GM18861 (cell line): ENCODE results near the gene CCDC78.
A peak's percentile ranks its signal among the peaks of the same experiment; 100 is the strongest.

Source experiments
- ATAC-seq: cut with Tn5 transposase; IDR thresholded peaks from one replicate; pipeline ENCODE4 v1.9.1; 2021; ENCODE audit not compliant: unreplicated experiment

Gene CCDC78

DNA sequence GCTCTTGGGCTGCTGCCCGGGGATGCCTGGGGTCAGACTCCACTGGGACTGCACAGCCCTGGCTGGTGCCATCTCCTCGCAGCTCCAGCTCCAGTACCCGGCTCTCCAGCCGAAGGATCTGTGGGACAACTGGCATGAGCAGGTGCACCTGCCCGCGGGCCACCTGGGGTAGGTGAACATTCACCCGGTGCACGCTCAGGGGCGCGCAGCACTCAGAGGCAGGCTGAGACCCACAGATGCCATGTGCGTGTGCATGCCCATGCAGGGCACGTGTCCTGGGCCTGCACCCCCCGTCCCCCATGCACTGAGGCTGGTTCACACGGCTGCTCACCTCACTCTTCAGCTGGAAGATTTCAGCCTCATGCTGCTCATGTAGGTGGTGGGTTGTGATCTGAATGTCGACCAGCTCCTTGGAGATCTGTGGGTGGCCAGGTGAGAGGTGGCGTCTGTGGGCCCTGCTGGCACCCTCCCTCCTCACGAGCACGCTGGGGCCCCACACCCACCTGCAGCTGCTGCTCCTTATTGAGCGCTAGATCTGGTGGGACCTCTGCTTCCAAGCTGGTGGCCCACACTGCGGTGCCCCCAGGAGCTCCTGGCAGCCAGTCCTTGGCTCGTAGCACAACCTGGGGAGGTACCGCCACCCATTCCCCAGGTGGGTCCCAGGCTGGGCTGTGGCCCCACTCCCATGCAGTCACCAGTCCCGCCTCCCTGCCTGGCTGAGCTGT, 618 bp downstream of the CCDC78 start:
- no peak for ATAC-seq

DNA sequence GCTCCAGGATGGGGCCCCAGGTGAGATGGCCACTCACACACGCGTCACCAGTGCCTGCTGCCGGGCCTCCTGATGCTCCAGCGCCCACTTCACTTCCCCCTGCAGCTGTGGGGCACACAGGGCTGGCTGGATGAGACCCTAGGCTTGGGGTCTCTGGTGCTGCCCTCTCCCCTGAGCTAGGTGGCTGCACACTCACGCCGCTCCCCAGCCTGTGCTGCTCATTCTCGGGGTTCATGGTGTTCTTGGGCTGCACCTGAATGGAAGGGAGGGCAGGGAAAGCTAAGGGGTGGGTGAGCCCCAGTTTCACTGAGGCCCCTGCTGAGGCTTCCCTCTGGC, 1.2 kb downstream of the CCDC78 start:
- no peak for ATAC-seq

DNA sequence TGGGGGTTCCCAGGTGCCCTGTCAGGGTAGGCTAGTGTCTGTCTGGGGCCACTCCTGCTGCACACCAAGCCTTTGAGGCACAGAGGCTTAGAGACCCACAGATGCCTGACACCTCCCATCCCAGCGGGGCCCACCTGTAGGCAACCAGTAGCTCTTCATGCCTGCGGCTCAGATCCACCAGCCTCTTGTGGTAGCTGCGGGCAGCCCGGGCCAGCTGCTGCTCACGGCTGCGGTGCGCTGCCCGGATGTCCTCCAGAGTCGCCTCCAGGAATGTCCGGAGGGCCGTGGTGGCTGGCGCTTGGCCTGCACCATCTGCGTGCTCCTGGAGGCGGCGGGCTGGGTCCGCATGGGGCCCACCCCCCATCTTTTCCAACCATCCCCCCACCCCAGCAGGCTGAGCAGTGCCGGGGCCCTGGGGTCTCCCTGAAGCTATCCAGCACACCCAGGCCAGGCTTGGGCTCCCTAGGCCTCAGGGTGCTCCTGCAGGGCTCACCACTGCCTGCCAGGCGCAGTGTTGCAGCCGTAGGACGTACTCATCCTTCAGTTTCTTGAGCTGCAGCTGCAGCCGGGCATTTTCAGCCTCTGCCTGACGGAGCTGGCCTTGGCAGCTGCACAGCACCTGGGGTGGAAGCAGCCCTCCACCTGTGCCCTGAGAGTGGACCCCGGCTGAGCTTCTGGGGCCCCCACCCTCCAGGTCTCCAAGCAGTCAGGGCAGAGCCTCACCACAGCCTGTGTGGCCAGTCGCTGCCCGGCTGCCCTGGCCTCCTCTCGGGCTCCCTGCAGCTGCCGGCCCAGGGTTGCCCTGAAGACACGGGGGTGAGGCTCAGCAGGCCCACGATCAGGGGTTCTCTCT, 1.8 kb downstream of the CCDC78 start:
- no peak for ATAC-seq

DNA sequence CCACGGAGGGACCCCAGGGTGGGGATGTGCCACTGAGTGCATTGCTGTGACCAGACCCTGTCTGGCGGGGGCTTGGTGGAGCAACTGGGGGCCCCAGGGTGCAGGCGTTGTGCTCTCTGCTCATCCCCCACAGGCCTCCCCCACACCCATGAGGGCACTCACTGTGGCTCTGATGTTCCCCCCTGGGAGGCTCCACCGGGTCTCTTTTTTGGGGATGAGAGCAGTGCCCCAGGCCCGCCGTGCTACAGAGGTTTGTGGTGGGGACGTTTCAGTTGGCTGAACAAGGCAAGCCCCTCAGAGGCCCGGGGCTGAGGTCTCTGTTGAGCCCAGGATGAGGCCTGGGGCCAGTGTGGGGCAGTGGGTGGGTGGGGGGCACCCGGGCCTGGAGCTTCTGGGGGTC, 2.5 kb downstream of the CCDC78 start:
- ATAC-seq, result no peak

DNA sequence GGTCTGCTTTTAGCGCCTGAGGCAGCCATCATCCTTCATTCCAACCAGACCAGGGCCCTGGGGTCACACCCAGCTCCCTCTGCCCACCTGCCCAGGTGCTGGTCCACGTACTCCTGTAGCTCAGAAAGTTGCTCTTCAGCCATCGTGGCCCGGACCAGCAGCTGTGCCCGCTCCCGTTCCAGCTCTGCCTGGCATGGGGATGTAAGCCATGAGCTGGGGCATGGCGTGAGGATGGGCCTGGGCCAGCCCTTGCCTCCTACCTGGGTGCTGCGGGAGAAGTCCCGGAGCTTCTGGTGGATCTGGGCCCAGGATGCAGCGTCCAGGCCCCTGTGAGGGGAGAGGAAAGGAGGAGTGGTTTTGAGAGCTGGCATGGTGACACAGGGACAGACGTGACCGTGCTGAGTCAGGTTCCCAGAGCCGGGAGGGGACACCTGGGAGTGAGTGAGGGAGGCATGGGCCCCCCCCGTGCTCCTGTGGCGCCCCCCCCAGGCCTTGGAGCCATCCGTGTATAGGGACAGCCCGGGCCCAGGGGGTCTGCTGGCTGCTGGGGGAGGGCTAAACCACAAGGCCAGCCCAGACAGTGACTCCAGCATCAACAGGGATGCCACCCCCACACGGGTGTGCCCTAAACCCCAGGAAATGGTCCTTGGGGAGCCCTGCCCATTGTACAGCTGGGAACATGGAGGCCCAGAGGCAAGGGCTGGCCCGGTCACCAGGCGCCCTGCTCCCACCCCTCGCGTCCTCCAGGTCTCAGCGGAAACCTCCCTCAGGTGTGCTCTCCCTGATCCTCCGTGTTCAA, 3.2 kb downstream of the CCDC78 start:
- ATAC-seq, result no peak

DNA sequence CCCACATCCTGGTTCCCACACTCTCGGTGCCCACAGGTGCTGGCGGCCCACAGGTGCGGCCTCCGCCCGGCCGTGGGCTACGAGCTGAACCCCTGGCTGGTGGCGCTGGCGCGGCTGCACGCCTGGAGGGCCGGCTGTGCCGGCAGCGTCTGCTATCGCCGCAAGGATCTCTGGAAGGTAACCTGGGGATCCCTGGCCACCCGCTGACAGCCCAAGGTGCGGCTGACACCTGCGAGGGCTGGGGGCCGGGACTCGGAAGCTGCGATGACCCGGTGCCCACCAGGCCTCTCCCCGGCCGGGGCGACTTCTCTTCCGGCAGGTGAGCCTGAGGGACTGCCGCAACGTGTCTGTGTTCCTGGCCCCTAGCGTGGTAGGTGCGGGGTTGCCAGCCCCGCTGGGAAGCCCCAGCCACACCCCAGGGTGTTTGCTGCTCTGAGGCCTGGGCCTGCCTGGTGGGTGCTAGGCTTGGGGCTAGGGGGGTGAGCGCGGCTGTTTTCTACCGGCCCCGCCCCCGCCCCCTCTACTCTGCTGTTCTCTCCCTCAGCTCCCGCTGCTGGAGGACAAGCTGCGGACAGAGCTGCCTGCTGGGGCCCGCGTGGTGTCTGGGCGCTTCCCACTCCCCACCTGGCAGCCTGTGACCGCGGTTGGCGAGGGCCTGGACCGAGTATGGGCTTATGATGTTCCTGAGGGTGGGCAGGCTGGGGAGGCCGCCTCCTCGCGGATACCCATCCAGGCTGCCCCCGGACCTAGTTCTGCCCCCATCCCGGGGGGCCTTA, 4.3 kb downstream of the CCDC78 start:
- ATAC-seq, result no peak

DNA sequence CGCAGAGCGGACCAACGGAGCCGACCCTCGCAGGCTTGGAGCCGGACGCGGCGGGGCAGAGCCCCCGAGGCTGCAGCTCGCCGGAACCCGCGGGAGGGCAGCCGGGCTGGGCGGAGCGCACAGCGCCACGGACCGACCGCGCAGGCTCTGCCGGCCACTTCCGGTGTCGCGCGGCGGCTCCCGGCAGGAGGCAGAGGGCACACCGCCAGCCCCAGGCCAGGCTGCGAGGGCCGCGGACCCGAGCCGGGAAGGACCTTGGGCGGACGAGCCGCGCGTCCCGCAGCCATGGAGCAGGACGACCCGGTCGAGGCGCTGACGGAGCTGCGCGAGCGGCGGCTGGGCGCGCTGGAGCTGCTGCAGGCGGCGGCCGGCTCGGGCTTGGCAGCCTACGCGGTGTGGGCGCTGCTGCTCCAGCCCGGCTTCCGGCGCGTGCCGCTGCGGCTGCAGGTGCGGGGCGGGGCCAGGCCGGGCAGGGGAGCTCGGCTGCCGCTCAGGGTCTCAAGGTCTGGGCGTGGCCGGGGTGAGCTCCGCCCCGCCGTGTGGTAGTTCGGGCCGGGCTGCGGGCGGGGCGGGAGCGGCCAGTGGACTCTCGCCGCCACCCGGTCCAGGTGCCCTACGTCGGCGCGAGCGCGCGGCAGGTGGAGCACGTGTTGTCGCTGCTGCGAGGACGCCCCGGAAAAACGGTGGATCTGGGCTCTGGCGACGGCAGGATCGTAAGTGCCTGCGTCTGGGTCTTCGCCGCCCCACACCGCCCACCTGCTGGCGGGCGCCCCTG, 5.1 kb downstream of the CCDC78 start, which contains the start of gene ANTKMT:
Gene ANTKMT, plus strand, starts transcription at position 157 of the 775 bp plus-strand sequence. Its CDS starts 129 bp downstream, at position 286.
- ATAC-seq, result peak; percentile 56

DNA sequence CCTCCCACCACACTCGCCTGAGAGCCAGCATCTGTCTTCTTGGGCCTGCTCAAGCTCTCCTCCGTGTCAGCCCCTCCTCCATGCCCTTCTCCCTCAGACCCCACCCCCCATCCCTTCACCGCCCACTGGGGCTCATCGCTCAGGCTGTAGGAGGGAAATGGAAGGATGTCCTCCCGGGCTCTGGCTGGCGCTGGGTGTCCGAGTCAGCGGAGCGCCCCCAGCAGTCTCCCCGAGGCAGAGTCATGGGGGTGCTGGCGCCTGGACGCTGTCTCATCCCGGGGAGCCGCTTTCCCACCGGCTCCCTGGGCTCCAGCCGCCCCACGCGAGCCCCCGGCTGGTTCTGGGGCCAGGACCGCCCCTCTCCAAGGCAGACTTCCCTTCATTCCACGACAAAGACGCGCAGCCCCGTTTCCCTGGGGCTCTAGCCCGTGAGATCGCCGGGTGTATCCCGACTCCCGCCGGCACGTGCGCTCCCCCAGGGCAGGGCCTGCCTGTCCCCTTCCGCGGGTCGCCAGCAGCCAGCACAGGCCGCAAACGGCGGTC, 5.7 kb downstream of the CCDC78 start:
- peak; percentile 10 for ATAC-seq

DNA sequence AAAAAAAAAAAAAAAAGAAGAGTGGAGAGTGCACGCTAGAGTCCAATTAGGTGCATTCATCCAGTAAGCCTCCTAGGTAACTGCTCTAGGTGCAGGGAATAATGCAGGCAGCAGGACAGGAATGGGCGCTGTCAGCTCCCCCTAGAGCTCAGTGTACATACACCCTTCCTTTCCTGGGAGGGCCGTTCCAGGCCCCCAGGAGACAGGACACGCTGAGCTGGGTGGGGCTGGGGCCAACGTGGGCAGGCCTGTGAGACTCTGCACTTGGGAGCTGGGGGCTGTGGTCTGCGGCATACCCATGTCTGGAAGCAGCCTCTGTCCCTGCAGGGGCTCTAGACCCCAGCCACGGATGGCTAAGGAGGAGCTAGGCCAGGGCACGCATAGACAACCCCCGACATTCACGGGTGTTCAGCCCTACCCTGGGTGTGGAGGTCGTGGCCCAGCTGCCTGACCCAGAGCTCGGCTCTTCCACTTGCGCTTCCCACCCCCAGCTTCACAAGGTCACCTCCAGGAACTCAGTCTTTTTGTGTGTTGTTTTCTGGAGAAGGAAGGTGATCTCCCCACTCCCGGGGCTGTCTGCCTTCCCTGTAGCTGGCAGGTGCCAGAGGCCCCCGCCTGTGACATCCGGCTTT, 6.3 kb downstream of the CCDC78 start:
- ATAC-seq, result no peak

DNA sequence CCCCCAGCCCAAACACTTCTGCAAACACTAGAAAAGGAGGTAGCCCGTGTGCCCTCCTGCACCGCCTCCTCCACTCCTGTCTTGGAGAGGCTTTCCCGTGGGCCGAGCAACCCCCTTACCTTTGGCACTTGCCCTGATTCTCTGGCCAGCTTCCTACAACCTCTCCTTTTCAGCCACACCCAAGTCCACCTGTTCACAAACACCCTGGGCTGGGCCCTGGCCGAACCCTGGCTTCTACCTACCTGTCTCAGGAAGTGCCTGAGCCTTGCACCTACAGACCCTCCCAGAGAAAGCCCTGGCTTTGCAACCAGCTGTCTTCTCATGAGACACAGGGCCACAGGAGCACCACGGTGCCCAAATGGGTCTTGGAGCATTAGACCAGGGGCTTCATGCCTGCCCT, 7.3 kb downstream of the CCDC78 start:
- ATAC-seq, result no peak

DNA sequence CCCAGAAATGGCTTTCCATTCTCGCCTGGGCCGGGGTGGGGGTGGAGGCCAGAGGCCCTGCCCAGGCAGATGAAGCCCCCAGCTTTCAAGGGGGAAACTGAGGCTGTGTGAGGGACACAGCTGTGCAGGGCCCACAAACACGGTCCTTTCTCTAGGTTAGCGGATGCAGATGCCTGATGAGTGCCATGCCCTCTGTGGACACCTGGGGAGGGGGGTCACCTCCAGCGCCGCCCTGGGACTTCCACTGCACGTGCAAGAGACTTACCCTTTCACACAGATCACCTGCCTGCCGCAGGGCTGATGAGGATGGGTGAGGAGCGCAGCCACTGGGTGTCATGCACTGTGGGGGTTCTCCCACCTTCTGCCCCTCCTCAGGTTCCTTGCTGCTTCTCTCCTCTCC, 7.9 kb downstream of the CCDC78 start:
- ATAC-seq, result no peak

DNA sequence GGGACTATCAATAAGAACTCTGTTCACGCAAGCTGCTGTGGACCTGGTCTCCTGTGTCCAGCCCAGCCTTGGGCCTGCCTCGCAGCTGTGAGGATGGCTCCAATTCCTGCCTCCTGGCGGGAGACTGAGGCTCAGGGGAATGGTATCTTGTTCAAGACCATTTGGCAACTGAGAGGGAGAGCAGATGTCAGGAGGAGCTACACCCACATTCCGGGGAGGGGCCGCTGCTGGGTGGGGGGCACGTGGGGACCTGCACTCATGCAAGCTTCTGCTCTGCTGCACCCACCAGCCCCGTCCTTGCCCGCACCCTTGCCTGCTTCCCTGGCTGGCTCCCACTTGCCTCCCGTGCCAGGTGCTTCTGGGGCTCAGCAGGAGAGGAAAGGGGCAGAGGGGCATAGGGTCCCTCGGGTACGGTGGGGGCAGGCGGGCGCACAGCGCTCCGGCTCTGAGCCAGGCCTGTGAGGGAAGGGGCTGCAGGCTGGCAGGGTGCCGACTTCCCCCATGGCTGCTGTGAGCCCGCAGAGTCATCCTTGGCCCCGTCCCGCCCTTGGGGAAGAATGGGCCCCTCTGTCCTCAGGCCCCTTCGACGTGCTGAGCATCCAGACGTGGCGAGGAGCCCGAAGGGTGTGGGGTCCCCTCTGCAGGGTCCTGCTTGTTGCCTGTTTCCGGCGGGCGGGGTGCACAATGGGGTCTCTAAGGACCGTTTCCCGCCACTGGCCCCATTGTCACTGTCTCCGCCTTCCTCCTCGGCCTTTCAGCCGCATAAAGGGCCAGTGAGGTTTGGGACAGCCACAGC, 8.6 kb downstream of the CCDC78 start:
- no peak for ATAC-seq

DNA sequence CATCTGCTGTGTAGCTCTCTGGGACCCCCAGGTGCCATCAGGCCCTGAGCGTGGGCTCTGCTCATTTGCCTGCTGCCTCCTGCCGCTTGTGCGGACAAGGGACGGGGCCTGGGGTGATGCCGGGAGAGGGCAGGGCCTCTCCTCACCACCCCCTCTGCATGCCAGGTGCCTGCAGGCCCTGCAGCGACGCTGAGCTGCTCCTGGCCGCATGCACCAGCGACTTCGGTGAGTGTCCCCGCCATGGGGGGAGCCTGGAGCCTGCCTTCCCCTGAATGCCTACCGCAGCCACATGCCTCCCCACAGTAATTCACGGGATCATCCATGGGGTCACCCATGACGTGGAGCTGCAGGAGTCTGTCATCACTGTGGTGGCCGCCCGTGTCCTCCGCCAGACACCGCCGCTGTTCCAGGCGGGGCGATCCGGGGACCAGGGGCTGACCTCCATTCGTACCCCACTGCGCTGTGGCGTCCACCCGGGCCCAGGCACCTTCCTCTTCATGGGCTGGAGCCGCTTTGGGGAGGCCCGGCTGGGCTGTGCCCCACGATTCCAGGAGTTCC, 9.4 kb downstream of the CCDC78 start:
- no peak for ATAC-seq

DNA sequence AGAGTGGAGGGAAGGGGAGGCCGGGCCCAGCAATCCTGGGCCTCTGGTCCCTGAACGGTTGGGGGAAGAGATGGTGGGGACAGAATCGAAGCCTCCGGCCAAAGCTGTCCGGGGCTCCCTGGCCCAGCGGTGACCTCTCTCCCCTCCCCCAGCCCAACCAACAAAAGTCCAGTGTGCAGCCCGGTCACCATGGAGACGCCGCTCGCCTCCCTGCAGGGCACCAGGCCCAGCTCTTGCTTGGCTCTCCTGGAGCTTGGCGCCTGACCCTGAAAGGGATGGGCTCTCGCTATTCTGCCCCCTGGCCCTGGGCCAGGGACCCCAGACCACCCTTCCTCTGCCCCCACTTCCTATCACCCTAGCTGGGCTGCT, 10.1 kb downstream of the CCDC78 start:
- ATAC-seq, result no peak

DNA sequence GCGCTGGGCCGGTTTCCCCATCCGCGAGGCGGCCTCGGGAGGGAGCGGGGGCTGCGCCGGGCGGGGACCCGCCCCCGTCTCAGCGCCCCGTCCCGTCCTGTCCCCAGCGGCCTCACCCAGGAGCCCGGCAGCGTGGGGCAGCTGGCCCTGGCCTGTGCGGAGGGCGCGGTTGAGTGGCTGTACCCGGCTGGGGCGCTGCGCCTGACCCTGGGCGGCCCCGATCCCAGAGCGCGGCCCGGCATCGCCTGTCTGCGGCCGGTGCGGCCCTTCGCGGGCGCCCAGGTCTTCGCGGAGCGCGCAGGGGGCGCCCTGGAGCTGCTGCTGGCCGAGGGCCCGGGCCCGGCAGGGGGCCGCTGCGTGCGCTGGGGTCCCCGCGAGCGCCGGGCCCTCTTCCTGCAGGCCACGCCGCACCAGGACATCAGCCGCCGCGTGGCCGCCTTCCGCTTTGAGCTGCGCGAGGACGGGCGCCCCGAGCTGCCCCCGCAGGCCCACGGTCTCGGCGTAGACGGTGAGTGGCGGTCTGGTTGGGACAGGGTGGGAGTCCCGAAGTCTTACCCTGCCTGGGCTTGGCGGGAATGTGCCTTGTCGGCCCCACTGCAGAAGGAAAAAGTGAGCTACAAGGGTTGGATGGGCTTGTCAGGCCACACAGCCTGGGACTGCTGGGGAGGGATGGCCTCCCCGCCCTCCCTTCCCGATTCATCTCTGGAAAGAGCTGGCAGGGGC, 10.6 kb downstream of the CCDC78 start:
- ATAC-seq, result no peak

DNA sequence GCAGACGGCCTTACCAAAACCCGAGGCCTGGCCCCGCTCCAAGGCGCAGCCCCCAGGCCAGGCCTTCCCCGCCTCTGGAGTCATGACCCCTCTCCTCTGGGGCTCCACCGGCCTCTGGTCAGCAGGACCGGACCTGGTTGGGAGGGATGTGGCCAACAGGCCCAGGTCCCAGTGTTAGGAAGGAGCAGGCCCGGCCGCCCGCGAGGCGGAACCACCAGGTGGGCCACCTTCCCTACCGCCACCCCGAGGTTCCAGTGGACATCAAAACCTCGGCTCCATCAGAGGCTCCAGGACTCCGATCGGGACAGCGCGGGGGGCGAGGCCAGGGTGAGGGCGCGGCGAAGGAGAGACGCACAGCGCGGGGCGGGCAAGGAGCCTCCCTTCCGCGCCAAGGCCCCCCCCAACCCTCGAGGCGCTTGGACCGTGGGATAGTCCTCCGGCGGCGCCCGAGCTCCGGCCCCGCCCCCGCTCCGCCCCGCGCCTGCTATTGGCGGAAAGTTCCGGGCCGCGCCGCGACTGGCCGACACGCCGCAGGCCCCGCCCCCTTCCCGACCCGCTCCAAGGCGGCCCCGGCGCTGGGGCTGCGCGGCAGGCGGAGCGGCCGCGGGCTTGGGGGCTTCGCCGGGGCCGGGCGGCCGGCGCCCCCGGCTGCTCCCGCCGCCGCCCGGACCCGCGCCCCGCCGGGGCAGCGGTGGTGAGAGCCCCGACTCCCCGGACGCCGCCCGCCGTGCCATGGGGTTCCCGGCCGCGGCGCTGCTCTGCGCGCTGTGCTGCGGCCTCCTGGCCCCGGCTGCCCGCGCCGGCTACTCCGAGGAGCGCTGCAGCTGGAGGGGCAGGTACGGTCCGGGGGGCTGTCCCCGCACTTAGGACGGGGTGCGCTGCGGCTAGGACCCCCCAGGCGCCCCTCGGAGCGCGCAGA, 11.4 kb downstream of the CCDC78 start, which contains the start of gene METRN:
Gene METRN, plus strand, starts transcription at position 561 of the 919 bp plus-strand sequence. Its CDS starts 172 bp downstream, at position 733.
- ATAC-seq, result peak; percentile 50
